HL-60/S4 treated with retinoic acid at 250 ng/mL for 4 days and 3 days (cell line): ENCODE results near the gene XPNPEP2.

Source experiments
- in situ Hi-C: fragments of 300-500 bp; cut with MboI; formaldehyde crosslinking; loops from 2 replicates; pipeline ENCODE4 v1.7.0; 2022; ENCODE audit warnings: low sequenced_read_pairs

The XPNPEP2 gene

DNA sequence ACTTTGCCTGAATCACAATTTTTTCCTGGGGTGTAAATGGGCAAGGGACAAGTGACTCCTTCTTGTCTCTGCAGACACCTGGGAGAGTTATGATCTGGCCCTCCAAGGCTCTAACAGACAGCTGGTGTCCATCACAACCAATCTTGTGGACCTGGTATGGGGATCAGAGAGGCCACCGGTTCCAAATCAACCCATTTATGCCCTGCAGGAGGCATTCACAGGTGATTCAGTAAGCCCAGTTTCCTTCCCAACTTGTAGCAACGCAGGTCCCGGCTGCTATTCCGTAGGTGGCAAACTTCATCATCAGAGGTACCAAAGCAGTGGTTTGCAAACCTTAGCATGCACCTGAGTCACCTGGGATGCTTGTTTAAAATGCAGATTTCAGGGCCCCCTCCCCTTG lies 8.8 kb downstream of the XPNPEP2 start:
- in situ Hi-C loops, result no loop called here

DNA sequence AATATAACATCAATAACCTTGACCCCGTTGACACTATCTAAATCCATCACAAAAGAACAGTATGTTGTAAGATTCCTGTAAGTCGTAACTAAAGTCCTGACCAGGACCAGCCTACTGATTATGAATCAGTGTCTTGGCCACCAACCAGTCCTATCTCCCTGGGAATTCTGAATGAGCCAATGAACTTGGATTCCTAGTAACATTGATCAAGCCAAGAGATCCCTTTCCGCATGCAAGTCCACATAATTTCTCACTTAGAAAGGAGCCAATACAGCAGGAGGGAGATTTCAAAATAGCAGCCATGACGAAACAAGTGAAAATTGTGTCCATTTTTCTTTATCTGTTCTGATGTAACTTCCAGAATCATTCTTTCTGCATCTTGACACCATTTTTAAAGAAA lies 9.5 kb downstream of the XPNPEP2 start:
- in situ Hi-C loops, result no loop called here

DNA sequence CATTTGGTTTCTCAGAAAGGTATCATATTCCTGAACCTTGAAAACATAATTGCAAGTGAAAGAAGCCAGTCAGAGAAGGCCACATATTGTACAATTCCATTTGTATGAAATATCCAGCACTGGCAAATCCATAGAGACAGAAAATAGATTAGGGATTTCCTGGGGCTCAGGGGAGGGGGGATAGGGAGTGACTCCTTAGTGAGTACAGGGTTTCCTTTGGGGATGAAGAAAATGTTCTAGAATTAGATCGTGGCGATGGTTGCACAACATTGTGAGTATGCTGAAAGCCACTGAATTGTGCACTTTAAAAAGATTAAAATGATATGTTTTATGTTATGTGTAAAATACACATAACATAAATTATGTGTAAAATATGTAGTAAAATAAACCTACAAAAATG lies 10.3 kb downstream of the XPNPEP2 start:
- in situ Hi-C loops, result no loop called here

DNA sequence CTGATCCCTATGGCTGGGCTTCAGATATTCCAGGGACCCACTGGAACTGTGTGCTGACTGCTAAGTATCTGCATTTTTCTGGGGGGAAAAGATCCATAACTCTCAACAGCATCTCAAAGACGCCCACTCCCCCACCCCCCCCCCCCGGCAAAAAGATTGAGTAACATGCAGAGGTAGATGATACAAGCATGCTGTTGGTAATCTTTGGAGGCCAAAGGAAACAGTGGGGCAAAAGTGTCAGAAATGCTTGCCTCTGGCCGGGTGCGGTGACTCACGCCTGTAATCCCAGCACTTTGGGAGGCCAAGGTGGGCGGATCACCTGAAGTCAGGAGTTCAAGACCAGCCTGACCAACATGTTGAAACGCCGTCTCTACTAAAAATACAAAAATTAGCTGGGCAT lies 12.2 kb downstream of the XPNPEP2 start:
- in situ Hi-C loops, result no loop called here

DNA sequence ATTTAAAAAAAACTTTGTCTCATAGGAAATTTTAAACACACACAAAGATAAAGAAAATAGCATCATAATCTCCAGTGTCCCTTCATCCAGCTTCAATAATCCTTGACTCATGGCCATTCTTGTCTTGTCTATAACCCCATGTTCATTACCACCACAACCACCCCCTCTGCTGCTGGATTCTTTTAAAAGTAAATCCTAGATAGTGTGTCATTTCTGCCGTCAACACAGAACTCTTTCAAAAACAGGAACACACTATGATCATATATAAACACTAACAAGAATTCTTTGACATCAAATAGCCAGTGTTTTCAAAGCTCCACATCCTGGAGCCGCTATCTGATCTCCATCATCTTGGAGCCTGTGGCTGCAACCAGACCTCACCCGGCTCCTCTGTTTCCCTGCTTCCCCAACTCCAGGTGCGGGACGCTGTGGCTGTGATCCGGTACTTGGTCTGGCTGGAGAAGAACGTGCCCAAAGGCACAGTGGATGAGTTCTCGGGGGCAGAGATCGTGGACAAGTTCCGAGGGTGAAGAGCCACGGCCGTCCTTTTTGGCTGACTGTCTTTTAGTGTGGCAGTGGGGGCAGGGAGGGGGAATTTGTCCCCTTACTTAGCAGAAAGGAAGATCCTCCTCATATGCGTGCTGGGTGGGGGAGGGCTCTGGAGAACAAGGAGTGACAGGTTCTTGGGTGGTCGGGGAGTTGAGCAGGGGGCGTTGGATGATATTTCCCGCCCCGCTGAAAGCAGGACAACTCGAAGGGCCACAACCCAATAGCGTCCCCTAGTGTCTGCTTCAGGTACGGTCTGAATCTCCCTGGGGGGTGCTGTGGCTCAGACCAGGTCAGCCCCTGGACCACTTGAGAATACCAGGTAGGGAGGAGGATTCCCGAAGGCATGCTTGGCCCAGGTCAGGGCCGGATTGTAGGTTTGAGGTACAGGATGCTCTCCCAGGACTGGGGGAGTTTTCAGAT lies 15.6 kb downstream of the XPNPEP2 start:
- in situ Hi-C loops, result no loop called here

DNA sequence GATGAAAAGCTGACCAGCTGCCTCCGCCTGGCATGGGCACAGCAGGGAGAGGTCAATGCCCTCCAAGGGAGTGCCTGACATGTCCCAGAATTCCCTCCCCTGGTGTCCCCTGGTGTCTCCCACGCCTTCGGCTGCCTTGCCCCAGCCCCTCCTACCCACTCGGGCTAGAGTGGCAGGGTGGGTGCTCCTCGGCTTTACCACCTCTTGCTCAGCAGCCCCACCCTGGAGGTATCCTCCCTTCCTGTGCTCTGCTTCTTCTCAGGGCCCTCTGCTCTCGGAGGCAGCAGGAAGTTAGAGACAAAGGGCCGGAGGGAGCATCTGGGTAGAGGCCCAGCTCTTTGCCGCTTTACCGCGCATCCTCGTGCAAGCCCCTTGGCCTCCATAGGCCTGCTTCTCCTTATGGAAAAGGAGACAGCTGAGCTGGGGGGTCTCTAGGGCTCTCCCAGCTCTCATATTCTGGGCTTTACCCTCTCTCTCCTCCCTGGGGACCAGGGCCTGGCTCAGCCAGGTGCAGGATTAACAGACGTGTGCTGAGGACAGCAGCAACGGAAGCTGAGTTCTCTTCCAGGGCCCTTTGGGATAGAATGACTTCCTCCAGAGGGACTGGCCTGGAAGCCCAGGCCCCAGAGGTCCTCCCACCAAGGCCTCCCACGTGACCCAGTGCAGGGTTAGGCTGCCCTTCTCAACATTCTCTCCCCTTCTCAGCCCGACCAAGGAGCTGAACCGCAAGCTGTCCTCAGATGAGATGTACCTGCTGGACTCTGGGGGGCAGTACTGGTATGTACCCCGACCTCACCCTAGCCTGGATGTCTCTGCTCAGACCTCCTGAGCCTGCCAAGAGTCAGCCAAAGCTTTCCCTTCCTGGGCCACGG lies 17.2 kb downstream of the XPNPEP2 start:
- in situ Hi-C loops, result no loop called here

DNA sequence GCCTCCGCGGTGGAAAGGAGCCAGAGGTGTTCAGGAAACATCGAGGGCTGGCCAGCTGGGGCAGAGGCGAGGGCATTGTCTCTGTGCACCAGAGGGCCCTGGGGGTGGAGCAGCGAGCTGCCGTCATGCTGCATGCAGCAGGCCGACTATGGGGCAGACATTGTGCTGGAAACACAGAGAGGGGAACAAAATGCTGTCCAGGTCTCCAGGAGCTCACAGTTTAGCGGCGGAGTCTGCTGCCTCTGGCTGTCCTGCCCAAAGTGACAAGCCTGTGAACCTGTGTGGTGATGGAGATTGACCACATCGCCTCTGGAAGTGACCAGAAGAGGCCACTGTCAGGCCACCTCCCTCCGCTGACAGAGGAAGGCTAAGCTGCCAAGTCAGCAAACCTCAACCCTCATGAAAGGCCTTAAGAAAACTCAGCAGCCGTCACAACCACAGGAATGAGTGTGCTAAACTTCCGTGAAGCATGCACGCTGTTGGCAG lies 20.8 kb downstream of the XPNPEP2 start:
- in situ Hi-C loops, result no loop called here

DNA sequence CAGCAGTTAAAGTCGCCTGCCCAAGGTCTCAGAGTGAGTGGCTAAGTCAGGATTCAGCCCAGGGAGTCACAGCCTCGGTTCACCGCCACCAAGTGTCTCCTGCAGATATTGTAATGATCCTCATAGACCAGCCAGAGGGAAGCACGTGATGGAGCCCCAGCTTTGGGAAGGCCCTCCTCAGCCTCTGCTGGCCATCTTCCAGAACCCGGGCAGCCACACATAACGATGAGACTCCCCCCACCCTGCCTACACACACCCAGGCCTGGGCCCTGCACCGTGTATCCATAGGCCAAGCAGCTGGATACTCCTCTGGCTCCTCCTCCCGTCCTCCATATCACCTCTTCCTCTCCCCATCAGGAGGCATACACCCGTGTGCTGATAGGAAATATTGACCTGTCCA lies 21.4 kb downstream of the XPNPEP2 start:
- in situ Hi-C loops, result no loop called here

DNA sequence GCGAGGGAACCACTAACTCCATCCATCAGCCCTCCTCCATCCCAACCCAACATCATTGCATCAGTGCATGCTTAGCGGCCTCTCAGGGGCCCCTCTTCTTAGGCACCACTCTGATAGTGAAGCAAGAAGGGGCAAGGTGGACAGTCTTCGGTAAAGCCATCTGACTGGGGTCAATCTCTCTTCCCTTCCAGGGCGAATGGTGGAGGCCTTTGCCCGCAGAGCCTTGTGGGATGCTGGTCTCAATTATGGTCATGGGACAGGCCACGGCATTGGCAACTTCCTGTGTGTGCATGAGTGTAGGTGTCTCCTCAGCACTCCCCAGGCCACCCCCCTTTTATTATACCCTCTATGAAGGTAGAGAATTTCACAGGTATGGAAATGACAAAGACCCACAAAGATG lies 22.2 kb downstream of the XPNPEP2 start:
- in situ Hi-C loops, result no loop called here

DNA sequence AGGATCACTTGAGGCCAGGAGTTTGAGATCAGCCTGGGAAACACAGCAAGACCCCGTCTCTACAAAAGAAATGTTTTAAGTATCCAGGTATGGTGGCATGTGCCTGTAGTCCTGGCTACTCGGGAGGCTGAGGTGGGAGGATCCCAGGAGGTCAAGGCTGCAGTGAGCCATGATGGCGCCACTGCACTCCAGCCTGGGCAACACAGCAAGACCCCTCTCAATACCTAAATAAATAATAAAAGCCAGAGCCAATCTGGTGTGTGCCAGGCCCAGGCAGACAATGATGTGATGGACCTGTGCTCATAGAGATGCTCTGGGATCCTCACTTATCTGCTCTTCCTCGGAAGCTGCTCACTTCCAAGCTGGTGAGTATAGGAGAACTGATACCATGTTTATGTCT lies 22.8 kb downstream of the XPNPEP2 start:
- in situ Hi-C loops, result no loop called here

DNA sequence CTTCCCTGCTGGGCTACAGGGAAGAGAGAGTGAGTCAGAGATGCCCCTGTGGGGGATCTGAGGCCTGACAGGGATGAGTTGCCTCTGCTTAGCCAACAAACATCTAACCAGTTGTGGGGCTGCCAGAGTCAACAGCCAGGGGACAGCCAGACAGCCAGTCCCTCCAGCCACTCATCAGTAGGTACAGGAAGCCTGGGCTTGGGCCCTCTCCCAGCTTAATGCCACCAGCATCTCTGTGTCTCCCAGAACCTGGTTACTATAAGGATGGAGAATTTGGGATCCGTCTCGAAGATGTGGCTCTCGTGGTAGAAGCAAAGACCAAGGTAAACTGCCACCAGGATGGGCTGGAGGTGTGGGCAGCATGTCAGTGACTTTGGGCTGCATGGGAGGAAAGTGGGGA lies 23.7 kb downstream of the XPNPEP2 start:
- in situ Hi-C loops, result no loop called here

DNA sequence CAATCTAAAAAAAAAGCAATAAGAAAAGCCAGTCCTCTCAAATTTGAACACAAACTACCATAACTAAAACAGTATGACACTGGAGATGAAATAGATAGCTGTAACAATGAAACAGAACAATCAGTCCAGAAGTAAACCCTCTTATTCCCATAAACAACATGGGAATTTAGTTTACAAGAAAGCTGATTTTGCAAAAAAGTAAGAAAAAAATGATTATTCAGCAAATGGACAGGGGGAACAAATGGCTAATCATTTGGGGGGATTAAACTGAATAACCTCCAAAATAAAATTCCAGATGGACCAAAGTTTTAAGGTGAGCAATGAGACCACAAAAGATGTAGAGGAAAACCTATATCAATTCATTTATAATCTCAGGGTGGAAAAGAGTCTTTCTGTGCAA lies 24.9 kb downstream of the XPNPEP2 start:
- in situ Hi-C loops, result no loop called here

DNA sequence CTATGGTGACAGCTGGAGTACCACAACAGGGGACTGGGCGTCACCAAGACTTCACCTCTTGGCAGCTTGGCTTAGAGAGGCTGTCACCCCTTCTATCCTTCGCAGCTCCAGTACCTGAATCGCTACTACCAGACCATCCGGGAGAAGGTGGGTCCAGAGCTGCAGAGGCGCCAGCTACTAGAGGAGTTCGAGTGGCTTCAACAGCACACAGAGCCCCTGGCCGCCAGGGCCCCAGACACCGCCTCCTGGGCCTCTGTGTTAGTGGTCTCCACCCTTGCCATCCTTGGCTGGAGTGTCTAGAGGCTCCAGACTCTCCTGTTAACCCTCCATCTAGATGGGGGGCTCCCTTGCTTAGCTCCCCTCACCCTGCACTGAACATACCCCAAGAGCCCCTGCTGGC lies 29.4 kb downstream of the XPNPEP2 start:
- in situ Hi-C loops, result no loop called here

DNA sequence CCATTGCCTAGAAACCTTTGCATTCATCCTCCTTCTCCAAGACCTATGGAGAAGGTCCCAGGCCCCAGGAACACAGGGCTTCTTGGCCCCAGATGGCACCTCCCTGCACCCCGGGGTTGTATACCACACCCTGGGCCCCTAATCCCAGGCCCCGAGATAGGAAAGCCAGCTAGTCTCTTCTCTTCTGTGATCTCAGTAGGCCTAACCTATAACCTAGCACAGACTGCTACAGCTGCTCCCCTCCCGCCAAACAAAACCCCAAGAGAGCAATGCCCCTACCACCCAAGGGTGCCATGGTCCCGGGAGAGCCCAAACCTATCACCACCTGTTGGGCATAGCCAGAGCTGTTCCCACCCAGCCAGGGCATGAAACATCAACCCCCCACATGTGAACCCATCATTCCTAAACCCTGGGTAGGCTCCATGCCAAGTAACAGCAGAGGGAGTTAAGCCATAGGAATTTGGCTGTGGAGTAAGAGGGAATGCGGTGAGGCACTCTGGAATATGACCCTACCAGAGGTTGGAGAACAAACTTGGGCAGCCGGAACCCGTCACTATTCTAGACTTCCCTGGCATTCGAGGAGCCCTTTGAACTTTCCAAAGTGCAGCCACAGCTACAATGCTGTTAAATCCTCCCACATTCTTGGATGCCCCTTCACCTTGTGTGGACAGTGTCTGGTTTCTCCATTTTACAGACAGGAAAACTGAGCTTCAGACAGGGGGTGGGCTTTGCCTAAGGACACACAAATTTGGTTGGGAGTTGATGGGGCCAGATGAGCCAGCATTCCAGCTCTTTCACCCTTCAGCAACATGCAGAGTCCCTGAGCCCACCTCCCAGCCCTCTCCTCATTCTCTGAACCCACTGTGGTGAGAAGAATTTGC lies 30.0 kb downstream of the XPNPEP2 start:
- in situ Hi-C loops, result no loop called here

DNA sequence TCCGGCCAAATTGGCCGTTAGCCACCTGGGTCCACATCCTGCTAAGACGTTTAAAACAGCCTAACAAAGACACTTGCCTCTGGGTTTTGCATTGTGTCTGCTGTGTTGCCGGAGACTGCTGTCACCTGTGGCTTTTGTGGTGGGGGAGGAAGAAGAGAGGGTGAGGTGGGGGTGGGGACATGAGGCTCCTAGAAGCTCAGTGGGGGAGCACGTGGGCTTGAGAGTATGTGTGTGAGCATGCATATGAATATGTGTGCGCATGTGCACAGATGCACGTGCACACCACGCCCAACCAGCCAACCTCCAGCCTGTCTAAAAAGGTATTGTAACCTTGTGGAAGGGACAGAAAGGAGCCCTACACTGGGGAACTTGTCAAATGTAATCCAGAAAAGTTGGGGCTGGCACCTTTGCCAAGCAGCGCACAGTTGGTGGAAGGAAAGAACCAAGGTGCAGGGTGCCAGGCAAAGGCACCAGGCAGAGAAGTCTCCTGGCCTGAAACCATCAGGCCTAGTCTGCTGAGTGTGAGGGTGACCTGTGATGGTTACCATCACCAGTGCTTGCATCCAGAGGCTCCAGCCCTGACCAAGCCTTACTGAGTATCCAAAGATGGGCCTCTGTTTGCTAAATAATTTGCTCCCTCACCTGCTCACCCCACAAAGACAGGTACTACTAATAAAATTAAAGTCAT lies 30.8 kb downstream of the XPNPEP2 start:
- in situ Hi-C loops, result no loop called here

DNA sequence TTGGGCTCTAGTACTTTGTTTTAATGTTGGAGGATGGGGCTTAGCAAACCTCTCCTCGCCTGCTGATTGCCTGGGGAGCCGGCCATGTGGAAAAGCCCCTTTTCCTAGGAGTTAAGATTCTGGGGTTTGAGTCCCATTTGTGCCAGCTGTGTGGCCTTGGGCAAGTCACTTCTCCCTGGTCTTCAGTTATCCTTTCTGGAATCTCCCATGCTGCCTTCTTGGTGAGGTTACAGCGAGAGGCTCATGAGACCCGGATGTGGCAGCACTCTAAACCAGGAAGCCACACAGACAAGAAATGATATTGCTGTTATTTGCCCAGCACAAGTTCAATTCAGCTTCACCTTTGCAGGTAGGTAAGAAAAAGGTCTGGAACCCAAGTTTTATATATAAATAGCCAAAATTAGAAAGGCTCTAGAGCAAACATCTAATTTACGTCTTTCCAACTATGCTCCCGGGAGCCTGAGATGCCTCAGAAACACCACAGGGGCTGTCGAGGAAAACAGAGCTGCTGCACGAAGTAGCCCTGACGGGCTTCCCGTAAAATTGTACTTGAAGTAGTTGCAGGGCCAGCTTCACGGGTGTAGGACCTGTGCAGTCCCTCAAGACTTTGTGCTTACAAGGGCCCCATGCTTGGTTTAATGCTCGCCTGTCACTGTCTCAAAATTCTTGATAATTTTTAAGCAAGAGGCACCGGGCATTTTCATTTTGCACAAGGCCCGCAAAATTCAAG lies 32.7 kb downstream of the XPNPEP2 start:
- in situ Hi-C loops, result no loop called here

DNA sequence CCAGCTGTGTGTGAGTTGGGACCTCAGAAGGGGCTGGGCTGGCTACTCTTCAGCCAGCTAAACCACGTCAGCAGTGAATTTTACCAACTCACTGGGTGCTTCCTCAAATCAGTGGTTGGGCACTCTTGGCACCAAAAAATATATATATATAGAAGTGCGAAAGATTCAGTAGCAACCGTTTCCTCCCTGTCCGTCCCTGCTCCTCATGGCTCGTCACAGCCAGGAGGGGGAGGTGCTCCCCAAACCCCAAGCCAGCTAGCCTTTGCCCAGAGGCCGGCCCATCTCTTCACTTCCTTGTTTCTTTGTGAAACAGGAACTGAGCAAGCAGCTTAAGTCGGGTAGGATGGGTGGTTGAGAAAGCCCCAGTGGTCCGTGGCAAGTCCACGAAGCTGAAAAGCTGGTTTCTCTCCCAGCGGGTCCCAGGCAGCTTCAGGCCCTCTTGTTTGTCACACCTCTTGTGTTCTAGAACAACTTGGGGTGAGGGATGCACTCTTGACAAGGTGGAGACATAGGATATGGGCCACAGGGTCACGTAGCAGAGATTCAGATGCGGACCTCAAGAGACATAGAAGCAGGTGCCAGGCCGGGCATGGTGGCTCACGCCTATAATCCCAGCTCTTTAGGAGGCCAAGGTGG lies 34.1 kb downstream of the XPNPEP2 start:
- in situ Hi-C loops, result no loop called here

DNA sequence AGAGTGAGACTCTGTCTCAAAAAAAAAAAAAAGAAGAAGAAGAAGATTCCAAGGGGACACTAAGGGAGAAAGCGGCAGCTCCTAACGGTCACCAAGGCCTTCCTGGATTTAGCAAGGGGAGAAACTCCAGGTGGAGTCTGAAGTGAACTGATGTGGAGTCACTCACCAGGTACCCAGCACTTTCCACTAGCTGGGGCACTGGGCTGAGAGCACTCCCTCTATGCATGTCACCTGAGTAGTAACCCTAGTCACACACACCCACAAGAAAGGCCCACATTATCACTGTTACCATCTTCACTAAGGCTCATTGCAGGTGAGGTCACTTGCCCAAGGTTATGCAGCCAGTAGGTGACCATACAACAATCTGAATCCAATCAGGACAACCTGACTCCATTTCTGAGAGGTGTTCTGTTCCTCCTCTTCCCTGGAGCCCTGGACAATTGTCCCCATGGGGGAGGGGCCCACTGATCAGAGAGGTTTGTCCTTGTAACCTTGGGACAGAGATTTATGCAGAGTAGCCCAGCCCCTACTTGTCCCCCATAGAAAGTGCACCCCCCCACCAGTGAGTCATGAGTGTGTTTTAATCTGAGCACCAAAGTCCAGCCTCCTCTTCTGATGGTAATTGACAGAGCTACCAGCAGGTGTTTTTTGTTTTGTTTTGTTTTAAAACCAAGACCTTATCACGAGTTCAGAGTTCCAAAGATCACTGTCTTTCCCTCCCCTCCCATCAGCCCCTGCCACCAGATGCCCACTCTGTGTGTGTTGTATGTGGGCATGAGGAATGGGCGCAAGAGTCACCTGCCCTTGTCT lies 35.1 kb downstream of the XPNPEP2 start:
- in situ Hi-C loops, result no loop called here
